GM19023 (cell line): ENCODE results near the gene ODC1.

Source experiments
- ATAC-seq: cut with Tn5 transposase; IDR thresholded peaks from one replicate; pipeline ENCODE4 v1.9.1; 2021; ENCODE audit warnings: mild to moderate bottlenecking, moderate library complexity; ENCODE audit not compliant: unreplicated experiment

The ODC1 gene

GRCh38 chr2:10419553-10420257 is 28.4 kb downstream of the ODC1 start:
- ATAC-seq: no peak

- no peak for ATAC-seq
Observed at GRCh38 chr2:10417551-10418335, 30.4 kb downstream of the ODC1 start.

GRCh38 chr2:10415640-10416039 is 32.5 kb downstream of the ODC1 start:
- ATAC-seq: no peak

- ATAC-seq: no peak
Observed at GRCh38 chr2:10415048-10415447, 33.1 kb downstream of the ODC1 start.

- no peak for ATAC-seq
Observed at GRCh38 chr2:10414591-10414990, 33.5 kb downstream of the ODC1 start.

GRCh38 chr2:10413991-10414451 is 34.1 kb downstream of the ODC1 start:
- ATAC-seq: no peak

- ATAC-seq: no peak
Observed at GRCh38 chr2:10413503-10413902, 34.6 kb downstream of the ODC1 start.

- ATAC-seq: no peak
Observed at GRCh38 chr2:10412380-10412779, 35.7 kb downstream of the ODC1 start.

- ATAC-seq: no peak
Observed at GRCh38 chr2:10411557-10411956, 36.6 kb downstream of the ODC1 start.

GRCh38 chr2:10410823-10411437 is 37.2 kb downstream of the ODC1 start:
- no peak for ATAC-seq

GRCh38 chr2:10410001-10410822 is 37.9 kb downstream of the ODC1 start:
- ATAC-seq: peak; percentile 59

GRCh38 chr2:10408649-10409579 is 39.2 kb downstream of the ODC1 start:
- peak; percentile 61 for ATAC-seq

- ATAC-seq: peak; percentile 36
Observed at GRCh38 chr2:10407841-10408648, 40.1 kb downstream of the ODC1 start.

GRCh38 chr2:10407432-10407831 is 40.7 kb downstream of the ODC1 start:
- ATAC-seq: no peak

GRCh38 chr2:10406491-10407188 is 41.5 kb downstream of the ODC1 start:
- ATAC-seq: no peak

- no peak for ATAC-seq
Observed at GRCh38 chr2:10406016-10406415, 42.1 kb downstream of the ODC1 start.

- ATAC-seq: no peak
Observed at GRCh38 chr2:10405448-10405847, 42.7 kb downstream of the ODC1 start.

- ATAC-seq: no peak
Observed at GRCh38 chr2:10404324-10405143, 43.6 kb downstream of the ODC1 start.
